IMR-90 (cell line): ENCODE measurements around the gene UBQLN2. TPM values are rescaled to one million over a fixed set of nuclear protein-coding genes. Genes with fewer than 3 reads are reported as not detected.

Experiments used
- ATAC-seq: fragments of 200-7000 bp; cut with Tn5 transposase; 2 replicates; pipeline ENCODE4 v1.9.1; 2020; ENCODE audit warnings: low read depth, mild to moderate bottlenecking, moderate library complexity
- BruUV-seq: library from RNA; stranded (reverse); fragments of 400-500 nt; replicated peaks from 2 replicates; lab custom pipeline; 2021; lab: Mats Ljungman, UMichigan
- CTCF ChIA-PET: fragments of 300-600 bp; formaldehyde crosslinking; extraction: SDS; loops from one replicate; lab custom pipeline; 2021; ENCODE audit warnings: antibody characterized with exemption; lab: Yijun Ruan, JAX
- POLR2A ChIA-PET: fragments of 300-600 bp; sonication (Branson Sonifier 250); formaldehyde crosslinking; loops from one replicate; lab custom pipeline; 2022; ENCODE audit warnings: antibody characterized with exemption; ENCODE audit not compliant: unreplicated experiment; lab: Charles Lee
- DNase-seq: peaks from one replicate; pipeline ENCODE4 v3.0.0; 2013
- H2AFZ ChIP-seq: replicated peaks from 2 replicates; pipeline ENCODE3; 2013; ENCODE audit warnings: low read length, mild to moderate bottlenecking; ENCODE audit not compliant: poor library complexity
- H2AK5ac ChIP-seq: 2 replicates; pipeline ENCODE4 v1.6.1; 2013; ENCODE audit warnings: low read depth, low read length, inconsistent platforms
- H2AK9ac ChIP-seq: replicated peaks from 2 replicates; pipeline ENCODE3; 2013; ENCODE audit warnings: mild to moderate bottlenecking, low read depth, low read length, moderate library complexity; ENCODE audit not compliant: poor library complexity
- H2BK120ac ChIP-seq: 2 replicates; pipeline ENCODE4 v1.6.1; 2013; ENCODE audit warnings: low read depth, low read length, inconsistent platforms
- H2BK15ac ChIP-seq: 3 replicates; pipeline ENCODE4 v1.6.1; 2013; ENCODE audit warnings: low read depth, low read length, inconsistent platforms
- H2BK20ac ChIP-seq: 2 replicates; pipeline ENCODE4 v1.6.1; 2013; ENCODE audit warnings: low read depth, mild to moderate bottlenecking, inconsistent platforms, low read length, moderate library complexity
- H2BK5ac ChIP-seq: 2 replicates; pipeline ENCODE4 v1.6.1; 2013; ENCODE audit warnings: mild to moderate bottlenecking, low read depth, low read length, inconsistent platforms; ENCODE audit not compliant: poor library complexity, severe bottlenecking
- H3K14ac ChIP-seq: replicated peaks from 2 replicates; pipeline ENCODE4 v1.6.1; 2013; ENCODE audit warnings: low read depth, low read length, inconsistent platforms
- H3K18ac ChIP-seq: 2 replicates; pipeline ENCODE4 v1.6.1; 2013; ENCODE audit warnings: low read depth, low read length, control low read depth
- H3K23ac ChIP-seq: 2 replicates; pipeline ENCODE4 v1.6.1; 2013; ENCODE audit warnings: low read depth, low read length, inconsistent platforms
- H3K27ac ChIP-seq: 2 replicates; pipeline ENCODE4 v1.5.1; 2013; ENCODE audit warnings: mild to moderate bottlenecking, control low read depth, low read length; ENCODE audit not compliant: insufficient read depth
- H3K27me3 ChIP-seq: 2 replicates; pipeline ENCODE4 v1.6.1; 2013; ENCODE audit warnings: low read length; ENCODE audit not compliant: control insufficient read depth, insufficient read depth
- H3K36me3 ChIP-seq: 2 replicates; pipeline ENCODE4 v1.6.1; 2013; ENCODE audit warnings: low read length, mixed read lengths; ENCODE audit not compliant: control insufficient read depth, insufficient read depth
- H3K4ac ChIP-seq: 2 replicates; pipeline ENCODE4 v1.6.1; 2013; ENCODE audit warnings: low read depth, low read length, inconsistent platforms
- H3K4me1 ChIP-seq: 2 replicates; pipeline ENCODE4 v1.6.1; 2013; ENCODE audit warnings: low read length, mixed read lengths; ENCODE audit not compliant: control insufficient read depth, insufficient read depth
- H3K4me2 ChIP-seq: 2 replicates; pipeline ENCODE4 v1.6.1; 2013; ENCODE audit warnings: low read depth, mild to moderate bottlenecking, control low read depth, low read length, moderate library complexity
- H3K4me3 ChIP-seq: 2 replicates; pipeline ENCODE4 v1.5.1; 2013; ENCODE audit warnings: low read depth, mild to moderate bottlenecking, control low read depth, low read length, moderate library complexity; ENCODE audit not compliant: insufficient read depth
- H3K56ac ChIP-seq: 2 replicates; pipeline ENCODE4 v1.6.1; 2013; ENCODE audit warnings: low read length, inconsistent platforms; ENCODE audit not compliant: insufficient read depth; ENCODE audit errors: extremely low read depth
- H3K79me1 ChIP-seq, 2 experiments: 2 replicates each; pipeline ENCODE4 v1.6.1; 2013; ENCODE audit warnings: low read length in 2 of 2, inconsistent platforms in 1 of 2, low read depth in 1 of 2
- H3K9ac ChIP-seq: 2 replicates; pipeline ENCODE4 v1.6.1; 2013; ENCODE audit warnings: low read depth, low read length, control low read depth
- H3K9me1 ChIP-seq: 2 replicates; pipeline ENCODE4 v1.6.1; 2013; ENCODE audit warnings: low read length, inconsistent platforms; ENCODE audit not compliant: insufficient read depth
- H3K9me3 ChIP-seq: 2 replicates; pipeline ENCODE4 v1.6.1; 2013; ENCODE audit warnings: low read length; ENCODE audit not compliant: control insufficient read depth, insufficient read depth
- H4K20me1 ChIP-seq: 2 replicates; pipeline ENCODE4 v1.6.1; 2013; ENCODE audit warnings: low read length, inconsistent platforms; ENCODE audit not compliant: insufficient read depth
- H4K5ac ChIP-seq: 2 replicates; pipeline ENCODE4 v1.6.1; 2013; ENCODE audit warnings: mild to moderate bottlenecking, low read depth, low read length, control low read depth
- H4K8ac ChIP-seq, 2 experiments: 2 replicates each; pipeline ENCODE4 v1.6.1; 2013; ENCODE audit warnings: low read depth in 2 of 2, low read length in 2 of 2, control low read depth in 1 of 2, inconsistent platforms in 1 of 2
- H4K91ac ChIP-seq: 2 replicates; pipeline ENCODE4 v1.6.1; 2013; ENCODE audit warnings: low read depth, low read length, inconsistent platforms; ENCODE audit not compliant: insufficient read depth
- BHLHE40 ChIP-seq: fragments of 150-350 bp; IDR thresholded peaks from 2 replicates; pipeline ENCODE4 v1.6.1; 2016; ENCODE audit warnings: mild to moderate bottlenecking, low read depth, low read length
- CEBPB ChIP-seq: IDR thresholded peaks from 2 replicates; pipeline ENCODE4 v1.6.1; 2012; ENCODE audit warnings: low read depth, low read length, improper control_type of control experiment
- CHD1 ChIP-seq: IDR thresholded peaks from 2 replicates; pipeline ENCODE4 v1.6.1; 2012; ENCODE audit warnings: low read depth, low read length, improper control_type of control experiment
- ELK1 ChIP-seq: fragments of 150-350 bp; IDR thresholded peaks from 2 replicates; pipeline ENCODE4 v1.6.1; 2016; ENCODE audit warnings: low read depth, mild to moderate bottlenecking, low read length, moderate library complexity, borderline replicate concordance
- FOS ChIP-seq: fragments of 150-350 bp; IDR thresholded peaks from 2 replicates; pipeline ENCODE4 v1.6.1; 2016; ENCODE audit warnings: low read depth, low read length
- MAFK ChIP-seq: IDR thresholded peaks from 2 replicates; pipeline ENCODE4 v1.6.1; 2012; ENCODE audit warnings: low read depth, low read length, improper control_type of control experiment
- MAZ ChIP-seq: IDR thresholded peaks from 2 replicates; pipeline ENCODE4 v1.6.1; 2012; ENCODE audit warnings: low read depth, mild to moderate bottlenecking, low read length, improper control_type of control experiment, moderate library complexity, borderline replicate concordance
- MXI1 ChIP-seq: IDR thresholded peaks from 2 replicates; pipeline ENCODE4 v1.6.1; 2012; ENCODE audit warnings: low read depth, mild to moderate bottlenecking, low read length, moderate library complexity, borderline replicate concordance
- NFE2L2 ChIP-seq: fragments of 150-350 bp; IDR thresholded peaks from 2 replicates; pipeline ENCODE4 v1.6.1; 2016; ENCODE audit warnings: low read depth, mild to moderate bottlenecking, low read length
- POLR2A ChIP-seq: IDR thresholded peaks from 2 replicates; pipeline ENCODE4 v1.6.1; 2012; ENCODE audit warnings: mild to moderate bottlenecking, low read depth, low read length
- RAD21 ChIP-seq: IDR thresholded peaks from 2 replicates; pipeline ENCODE4 v1.6.1; 2012; ENCODE audit warnings: low read length, improper control_type of control experiment
- RCOR1 ChIP-seq: IDR thresholded peaks from 2 replicates; pipeline ENCODE4 v1.6.1; 2012; ENCODE audit warnings: mild to moderate bottlenecking, low read length, improper control_type of control experiment; ENCODE audit not compliant: insufficient replicate concordance
- RFX5 ChIP-seq: IDR thresholded peaks from 2 replicates; pipeline ENCODE4 v1.8.0; 2012; ENCODE audit warnings: low read depth, mild to moderate bottlenecking, low read length, moderate library complexity
- SMC3 ChIP-seq: fragments of 150-350 bp; IDR thresholded peaks from 2 replicates; pipeline ENCODE4 v1.6.1; 2016; ENCODE audit warnings: low read depth, mild to moderate bottlenecking, antibody characterized with exemption, low read length, moderate library complexity
- WGBS, 2 experiments: methylation state at CpG; one replicate each; pipeline versions ENCODE4 v1.1.5 to v1.1.7; 2013; ENCODE audit warnings: missing lambda C conversion rate in 2 of 2; ENCODE audit not compliant: insufficient read length in 1 of 2; ENCODE audit errors: extremely low coverage in 2 of 2; 5-methylcytosine and 5-hydroxymethylcytosine counted together
- dilution Hi-C: fragments of 300-500 bp; cut with HindIII; formaldehyde crosslinking; loops from one replicate; pipeline ENCODE4 v1.14.3; 2018; ENCODE audit warnings: low sequenced_read_pairs; ENCODE audit not compliant: unreplicated experiment
- in situ Hi-C: fragments of 300-500 bp; cut with MboI; formaldehyde crosslinking; loops from 3 replicates; pipeline ENCODE4 v1.14.3; 2019; ENCODE audit warnings: low sequenced_read_pairs, inconsistent platforms, mixed read lengths
- intact Hi-C: fragments of 100-400 bp; cut with micrococcal nuclease; formaldehyde crosslinking; loops from 2 replicates; pipeline ENCODE4 v1.10.0; 2022
- polyA plus RNA-seq, 3 experiments: library from polyadenylated mRNA; depleted of rRNA; stranded (reverse); fragments of >200 nt; gene quantifications; 2 replicates each; pipeline ENCODE4 v1.2.3, GENCODE V29; 2012; ENCODE audit warnings: low replicate concordance in 1 of 3
- total RNA-seq: library from RNA; depleted of rRNA; stranded (reverse); fragments of >200 nt; gene quantifications from 2 replicates; pipeline ENCODE4 v1.2.3, GENCODE V29; 2012
- TF ChIP-seq, protein P1 (sequence below): fragments of 150-350 bp; IDR thresholded peaks from 2 replicates; pipeline ENCODE4 v1.6.1; 2017; ENCODE audit warnings: mild to moderate bottlenecking, antibody characterized with exemption, low read length, low read depth

UBQLN2 gene
- total and polyA plus RNA-seq, 2 of the 4 experiments (the other 2 are of a cell fraction): 4.1 to 24.5 TPM

DNA sequence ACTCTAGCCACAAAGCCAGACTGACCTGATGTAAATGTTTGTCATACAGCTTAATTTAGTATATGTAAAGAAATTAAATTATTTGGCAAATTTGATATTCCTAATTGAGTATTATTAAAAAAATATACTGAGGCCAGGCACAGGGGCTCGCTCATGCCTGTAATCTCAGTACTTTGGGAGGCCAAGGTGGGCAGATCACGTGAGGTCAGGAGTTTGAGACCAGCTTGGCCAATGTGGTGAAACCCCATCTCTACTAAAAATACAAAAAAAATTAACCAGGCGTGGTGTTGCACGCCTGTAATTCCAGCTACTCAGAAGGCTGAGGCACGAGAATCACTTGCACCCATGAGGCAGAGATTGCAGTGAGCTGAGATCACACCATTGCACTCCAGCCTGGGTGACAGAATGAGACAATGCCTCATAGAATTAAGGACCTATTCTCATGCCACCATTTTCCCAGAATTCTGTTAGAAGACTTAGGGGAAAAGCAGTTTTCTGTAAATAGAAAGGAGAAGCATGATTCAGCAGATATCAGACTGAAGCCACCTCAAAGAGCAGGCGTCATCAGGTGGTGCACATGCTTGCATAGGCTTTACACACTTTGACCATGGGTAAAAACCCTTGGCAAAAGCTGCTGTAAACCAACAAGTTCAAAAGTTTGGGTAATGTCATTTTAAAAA lies 6.1 kb downstream of the UBQLN2 start:
- WGBS, 2 experiments: 72% methylated on average over 3 of the region's 6 CpGs; no CpG with 5 or more reads in 1 of the 2 experiments
- no peak overlapping the region for H4K8ac ChIP-seq
- H2AFZ ChIP-seq: no peak overlapping the region
- CTCF ChIA-PET: interaction anchor here (0.6 kb wide), 1 partner anchor 94 kb away, joined by 3 read pairs; no protein-coding TSS in a partner anchor
- H3K4me3 ChIP-seq: no peak overlapping the region
- in situ Hi-C loops (no loop called here), dilution Hi-C loops (no loop called here), intact Hi-C loops (loop anchor here (5.0 to 10.0 kb wide), 2 partner anchors 158 to 1025 kb away; partner anchors contain the start of genes NBDY and ZXDB)
- no peak overlapping the region for H4K5ac ChIP-seq
- H3K56ac ChIP-seq: no peak overlapping the region
- no peak overlapping the region for H3K23ac ChIP-seq
- H3K27ac ChIP-seq: no peak overlapping the region
- no peaks in the 10 kb centered on the region; the same call in 1 of the 2 replicates for H3K9me1 ChIP-seq
- no TSS peak for BruUV-seq
- no peak overlapping the region for H3K9ac ChIP-seq
- no peak overlapping the region for H3K14ac ChIP-seq
- POLR2A ChIA-PET: no interaction called here
- H2BK15ac ChIP-seq: no peak overlapping the region
- peaks cover 23% of the 10 kb centered on the region for H4K20me1 ChIP-seq
- no peaks in the 10 kb centered on the region for H3K9me3 ChIP-seq
- H3K4ac ChIP-seq: no peak overlapping the region
- H2AK5ac ChIP-seq: no peak overlapping the region
- no peak overlapping the region for H3K4me2 ChIP-seq
- H3K4me1 ChIP-seq: no peaks in the 10 kb centered on the region; the same call in 1 of the 2 replicates
- H2BK120ac ChIP-seq: no peak overlapping the region
- no peak overlapping the region for H2BK20ac ChIP-seq
- no peaks in the 10 kb centered on the region for H3K27me3 ChIP-seq
- H3K79me1 ChIP-seq: peaks cover 0 to 3% of the 10 kb centered on the region in 2 experiments; a peak in 1 of 4 replicates
- no peak overlapping the region for H2BK5ac ChIP-seq
- H4K91ac ChIP-seq: no peak overlapping the region
- ATAC-seq (no peak), DNase-seq (peak; percentile 3)
- peaks cover 9% of the 10 kb centered on the region for H3K36me3 ChIP-seq
- H3K18ac ChIP-seq: no peak overlapping the region
- H2AK9ac ChIP-seq: no peak overlapping the region
- no peak for TF ChIP-seq CHD1
- no peak for TF ChIP-seq CEBPB
- no peak for TF ChIP-seq RFX5
- TF ChIP-seq BHLHE40: no peak
- no peak for TF ChIP-seq SMC3
- TF ChIP-seq POLR2A: no peak
- no peak for TF ChIP-seq FOS
- TF ChIP-seq, protein P1, sequence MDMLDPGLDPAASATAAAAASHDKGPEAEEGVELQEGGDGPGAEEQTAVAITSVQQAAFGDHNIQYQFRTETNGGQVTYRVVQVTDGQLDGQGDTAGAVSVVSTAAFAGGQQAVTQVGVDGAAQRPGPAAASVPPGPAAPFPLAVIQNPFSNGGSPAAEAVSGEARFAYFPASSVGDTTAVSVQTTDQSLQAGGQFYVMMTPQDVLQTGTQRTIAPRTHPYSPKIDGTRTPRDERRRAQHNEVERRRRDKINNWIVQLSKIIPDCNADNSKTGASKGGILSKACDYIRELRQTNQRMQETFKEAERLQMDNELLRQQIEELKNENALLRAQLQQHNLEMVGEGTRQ: no peak
- TF ChIP-seq MAFK: no peak
- TF ChIP-seq RAD21: no peak
- TF ChIP-seq ELK1: no peak
- TF ChIP-seq RCOR1: no peak
- TF ChIP-seq MXI1: no peak
- no peak for TF ChIP-seq MAZ
- no peak for TF ChIP-seq NFE2L2
